ENCODE measurements around the gene GTF3A. TPM values are rescaled to one million over a fixed set of nuclear protein-coding genes. Genes with fewer than 3 reads are reported as not detected.
A peak's percentile ranks its signal among the peaks of the same experiment; 100 is the strongest.
"Not testable (repeated sequence)": the region's sequence is repeated elsewhere in the genome, so short reads cannot be mapped to it uniquely, and the experiment has no call there.

GTF3A gene
- 235 TPM for total RNA-seq
- long read RNA-seq, transcript GTF3A-202 (8 exons, 1,191 nt) = minor isoform, 7 of 164 reads
- long read RNA-seq, transcript GTF3A-201 (9 exons, 1,383 nt) = major isoform, 143 of 164 reads
- long read RNA-seq, partial matches to known transcripts = 4 of 164 reads
- long read RNA-seq, other reads (novel, unspliced or antisense) = 10 of 164 reads

DNA sequence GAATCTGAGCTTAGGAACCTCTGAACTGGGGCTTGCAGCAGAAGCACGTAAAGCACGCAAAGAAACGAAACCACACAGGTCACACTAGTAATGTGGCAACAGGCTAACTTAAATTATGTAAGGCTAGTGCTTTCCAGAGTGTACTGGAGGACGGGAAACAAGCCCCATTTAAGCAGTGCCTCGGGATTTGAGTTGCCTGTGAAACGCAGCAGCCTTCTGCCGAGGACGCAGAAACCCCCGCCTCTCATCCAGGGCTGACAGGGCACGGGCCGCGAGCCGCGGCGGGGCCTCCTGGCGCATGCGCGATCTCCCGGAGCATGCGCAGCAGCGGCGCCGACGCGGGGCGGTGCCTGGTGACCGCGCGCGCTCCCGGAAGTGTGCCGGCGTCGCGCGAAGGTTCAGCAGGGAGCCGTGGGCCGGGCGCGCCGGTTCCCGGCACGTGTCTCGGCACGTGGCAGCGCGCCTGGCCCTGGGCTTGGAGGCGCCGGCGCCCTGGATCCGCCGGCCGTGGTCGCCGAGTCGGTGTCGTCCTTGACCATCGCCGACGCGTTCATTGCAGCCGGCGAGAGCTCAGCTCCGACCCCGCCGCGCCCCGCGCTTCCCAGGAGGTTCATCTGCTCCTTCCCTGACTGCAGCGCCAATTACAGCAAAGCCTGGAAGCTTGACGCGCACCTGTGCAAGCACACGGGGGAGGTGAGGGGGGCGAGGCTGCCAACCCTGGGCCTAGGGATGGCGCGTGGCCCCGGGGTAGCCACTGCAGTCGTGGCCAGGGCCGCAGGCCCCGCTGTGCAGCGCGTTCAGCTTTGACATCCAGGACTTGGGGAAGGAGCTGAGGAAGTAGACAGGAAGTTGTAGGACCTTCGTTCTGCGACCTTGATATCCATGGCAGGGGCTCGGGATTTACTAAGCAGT is at the start of gene GTF3A:
Gene GTF3A (plus strand): TSS at position 374 of the 912 bp plus-strand sequence.
- ATAC-seq = peak; percentile 95
- DNase-seq (ENCODE audit: missing footprints) = peak; percentile 93
- intact Hi-C loops (cut with DNase I) = loop anchor here (1.0 to 10.0 kb wide), 3 partner anchors 26 to 200 kb away; partner anchors contain the start of genes LNX2, MTIF3 and POLR1D

- ATAC-seq = peak; percentile 90
- intact Hi-C loops (cut with DNase I) = loop anchor here (1.0 to 10.0 kb wide), 3 partner anchors 50 to 453 kb away; partner anchors contain the start of gene GTF3A
- peak; percentile 49 for DNase-seq (ENCODE audit: missing footprints)
Measured at GRCh38 chr13:27374650-27375049, 49.8 kb upstream of the GTF3A start.

- intact Hi-C loops (cut with DNase I) = loop anchor here (10.0 kb wide), 1 partner anchor 159 kb away; no protein-coding TSS in a partner anchor
- DNase-seq (ENCODE audit: missing footprints) (peak; percentile 63), ATAC-seq (peak; percentile 55)
Measured at GRCh38 chr13:27375686-27376326, 48.6 kb upstream of the GTF3A start.

DNA sequence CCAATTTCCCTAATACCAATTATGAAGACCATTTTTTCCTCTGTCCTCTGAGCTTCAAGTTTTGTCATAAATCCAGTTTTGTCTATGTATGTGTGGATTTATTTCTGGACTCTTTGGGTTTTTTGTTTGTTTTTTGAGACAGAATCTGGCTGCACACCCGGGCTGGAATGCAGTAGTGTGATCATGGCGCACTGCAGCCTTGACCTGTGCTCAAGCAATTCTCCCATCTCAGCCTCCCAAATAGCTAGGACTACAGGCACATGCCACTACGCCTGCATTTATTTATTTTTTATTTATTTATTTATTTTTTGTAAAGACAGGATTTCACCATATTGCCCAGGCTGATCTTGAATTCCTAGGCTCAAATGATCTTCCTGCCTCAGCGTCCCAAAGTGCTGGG is 45.3 kb upstream of the GTF3A start:
- ATAC-seq (no peak), DNase-seq (ENCODE audit: missing footprints) (no peak)
- intact Hi-C loops (cut with DNase I) = loop anchor here (10.0 kb wide), 1 partner anchor 156 kb away; no protein-coding TSS in a partner anchor

DNA sequence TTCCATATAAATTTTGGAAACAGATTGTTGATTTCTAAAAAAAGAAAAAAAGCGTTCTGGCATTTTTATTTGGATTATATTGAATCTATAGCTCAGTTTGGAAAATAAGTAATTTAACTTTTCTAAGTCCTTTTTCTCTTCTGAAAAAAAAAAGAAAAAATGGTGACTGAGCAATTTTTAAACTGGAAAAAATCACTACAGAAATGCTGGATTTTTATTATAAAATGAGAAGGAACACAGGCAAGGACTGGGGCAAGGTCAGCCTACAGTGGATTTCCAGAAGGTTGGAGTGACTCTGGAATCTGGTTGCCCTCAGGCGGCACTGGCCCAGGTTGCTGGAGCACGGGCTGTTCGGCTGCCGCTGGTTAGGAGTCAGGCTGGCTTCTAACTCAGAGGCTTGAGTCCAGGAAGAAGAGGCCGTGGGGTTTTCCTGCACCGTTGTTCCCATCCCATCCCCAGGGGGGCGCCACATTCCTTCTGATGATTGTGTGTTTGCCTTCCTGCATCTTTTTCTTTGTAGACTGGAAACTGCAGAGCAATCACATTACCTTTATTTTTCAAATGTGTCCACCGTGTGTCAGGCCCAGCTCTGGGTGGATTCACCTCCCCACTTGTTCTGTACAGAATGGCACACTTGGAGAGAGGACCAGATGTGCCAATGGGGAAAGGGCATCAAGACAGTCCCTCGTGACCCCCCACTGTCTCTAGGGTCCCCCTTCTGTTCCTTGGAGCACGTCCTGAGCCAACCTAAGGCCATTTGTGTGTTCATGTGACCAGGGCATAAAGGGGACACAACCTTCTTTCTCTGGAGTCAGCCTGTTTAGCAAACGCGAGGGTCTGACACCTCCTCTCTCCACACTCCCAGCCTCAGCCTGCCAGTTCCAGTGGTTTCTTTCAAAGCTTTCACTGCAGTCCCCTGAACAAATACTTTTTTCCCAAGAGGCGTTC is 44.5 kb upstream of the GTF3A start:
- no peak for ATAC-seq

GRCh38 chr13:27381601-27382000 is 42.8 kb upstream of the GTF3A start:
- intact Hi-C loops (cut with DNase I) = no loop called here
- DNase-seq (ENCODE audit: missing footprints) = no peak
- no peak for ATAC-seq

More for the DNA sequence above, 44.5 kb upstream of the GTF3A start:
- intact Hi-C loops (cut with DNase I) = loop anchor here (10.0 kb wide), 1 partner anchor 155 kb away; no protein-coding TSS in a partner anchor
- DNase-seq (ENCODE audit: missing footprints) = no peak

DNA sequence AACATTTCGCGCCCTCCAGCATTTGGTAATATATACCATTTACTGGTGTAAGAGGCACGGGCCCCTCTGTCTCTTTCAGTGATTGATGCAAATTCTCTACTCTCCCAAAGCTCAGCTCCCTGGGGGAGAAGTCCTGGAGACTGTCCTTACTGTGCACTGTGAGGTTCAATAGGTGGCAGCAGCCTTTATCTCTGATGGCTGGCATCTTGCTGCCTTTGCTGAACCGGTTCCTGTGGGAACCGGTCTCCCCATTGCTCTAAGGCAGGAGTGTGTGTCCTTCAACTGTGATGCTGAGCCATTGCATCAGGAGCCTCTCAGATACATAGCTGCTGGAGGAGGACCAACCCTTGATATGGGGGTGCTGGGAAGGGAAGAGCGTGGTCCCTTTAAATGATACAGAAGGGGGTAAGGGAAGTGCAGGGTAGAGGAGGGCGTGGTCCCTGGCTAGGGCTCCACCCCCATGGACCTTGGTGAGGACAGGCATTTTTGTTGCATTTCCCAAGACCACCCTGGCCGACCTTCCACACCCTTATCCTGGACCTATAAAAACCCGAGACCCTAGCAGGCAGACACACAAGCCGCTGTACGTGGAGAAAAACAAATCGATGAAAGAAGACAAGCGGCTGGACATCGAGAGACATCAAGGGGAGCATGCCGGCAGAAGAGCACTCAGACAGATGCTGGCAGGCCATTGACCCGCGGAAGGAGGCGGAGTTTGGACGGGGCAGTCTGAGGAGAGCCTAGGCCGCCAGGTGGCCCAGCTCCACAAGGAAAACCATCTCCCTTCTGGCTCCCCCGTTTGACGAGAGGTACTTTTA is 41.1 kb upstream of the GTF3A start:
- intact Hi-C loops (cut with DNase I) = no loop called here
- no peak for ATAC-seq

DNA sequence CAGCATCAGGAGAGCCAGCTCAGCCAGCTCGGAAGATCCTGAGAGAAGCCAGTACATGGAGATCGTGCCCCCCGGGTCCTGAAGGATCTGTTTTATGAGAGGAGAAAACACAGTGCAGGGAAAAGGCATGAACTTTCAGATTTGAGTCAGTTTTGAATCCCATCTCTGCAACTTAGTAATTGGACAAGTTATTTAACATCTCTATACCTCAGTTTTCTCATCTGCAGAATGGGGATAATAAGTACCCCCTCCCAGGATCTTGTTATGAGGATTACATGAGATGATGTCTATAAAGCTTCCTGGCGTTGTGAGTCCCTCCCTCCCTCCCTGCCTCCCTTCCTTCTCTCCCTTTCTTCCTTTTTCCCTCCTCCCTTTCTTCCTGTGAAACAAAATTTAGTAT is 40.1 kb upstream of the GTF3A start:
- ATAC-seq (no peak), DNase-seq (ENCODE audit: missing footprints) (no peak)
- intact Hi-C loops (cut with DNase I) = no loop called here

More for the DNA sequence above, 41.1 kb upstream of the GTF3A start:
- DNase-seq (ENCODE audit: missing footprints) = no peak

DNA sequence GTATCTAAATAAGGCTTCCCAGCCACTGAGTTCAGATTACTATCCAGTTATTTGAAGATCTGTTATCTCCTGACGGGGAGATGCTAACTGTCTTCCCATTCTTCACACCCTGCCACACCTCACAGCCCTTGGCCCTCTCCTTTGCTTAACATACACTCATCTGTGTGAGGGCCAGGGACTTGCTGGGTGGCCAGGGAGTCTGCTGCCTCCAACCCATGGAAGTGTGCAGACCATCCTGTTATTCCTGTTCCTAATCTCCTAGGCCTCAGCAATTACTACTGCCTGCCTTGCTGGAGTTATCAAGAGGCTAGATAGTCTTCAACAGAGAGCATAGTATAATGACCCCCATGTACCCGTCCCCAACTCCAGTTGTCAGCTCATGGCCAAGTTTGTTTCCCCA is 36.2 kb upstream of the GTF3A start:
- no peak for ATAC-seq
- intact Hi-C loops (cut with DNase I) = no loop called here
- no peak for DNase-seq (ENCODE audit: missing footprints)

- ATAC-seq (no peak), DNase-seq (ENCODE audit: missing footprints) (no peak)
- intact Hi-C loops (cut with DNase I) = no loop called here
Measured at GRCh38 chr13:27389891-27390290, 34.5 kb upstream of the GTF3A start.

DNA sequence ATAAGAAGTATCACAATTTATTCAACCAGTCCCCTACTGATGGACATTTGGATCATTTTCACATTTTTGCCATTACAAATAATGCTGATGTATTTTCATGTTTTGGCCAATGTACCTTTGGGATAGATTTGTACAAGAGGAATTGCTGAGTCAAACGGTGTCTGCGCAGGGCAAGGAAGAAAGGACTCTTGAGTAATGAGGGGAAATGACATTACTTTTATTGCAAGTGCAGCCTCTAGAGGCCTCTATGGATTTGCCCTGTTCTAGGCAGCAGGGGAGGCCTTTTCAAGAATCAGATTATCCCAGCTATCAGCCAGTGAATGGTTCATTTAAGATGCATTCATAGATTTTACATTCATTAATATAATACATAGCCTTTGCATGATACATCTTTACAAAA is 32.9 kb upstream of the GTF3A start:
- intact Hi-C loops (cut with DNase I) = no loop called here
- no peak for ATAC-seq
- DNase-seq (ENCODE audit: missing footprints) = no peak

DNA sequence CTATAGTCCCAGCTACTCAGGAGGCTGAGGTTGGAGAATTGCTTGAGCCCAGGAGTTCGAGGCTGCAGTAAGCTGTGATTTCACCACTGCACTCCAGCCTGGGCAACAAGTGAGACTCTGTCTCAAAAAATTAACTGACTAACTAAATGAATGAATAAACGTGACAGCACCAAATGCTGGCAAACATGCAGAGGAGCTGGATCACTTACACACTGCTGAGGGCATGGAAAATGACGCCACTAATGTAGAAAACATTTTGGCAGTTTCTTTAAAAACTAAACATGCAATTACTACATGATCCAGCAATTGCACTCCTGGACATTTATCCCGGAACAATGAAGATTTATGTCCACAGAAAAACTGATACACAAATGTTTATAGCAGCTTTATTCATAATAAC is 31.3 kb upstream of the GTF3A start:
- no peak for DNase-seq (ENCODE audit: missing footprints)
- ATAC-seq = no peak
- intact Hi-C loops (cut with DNase I) = no loop called here

DNA sequence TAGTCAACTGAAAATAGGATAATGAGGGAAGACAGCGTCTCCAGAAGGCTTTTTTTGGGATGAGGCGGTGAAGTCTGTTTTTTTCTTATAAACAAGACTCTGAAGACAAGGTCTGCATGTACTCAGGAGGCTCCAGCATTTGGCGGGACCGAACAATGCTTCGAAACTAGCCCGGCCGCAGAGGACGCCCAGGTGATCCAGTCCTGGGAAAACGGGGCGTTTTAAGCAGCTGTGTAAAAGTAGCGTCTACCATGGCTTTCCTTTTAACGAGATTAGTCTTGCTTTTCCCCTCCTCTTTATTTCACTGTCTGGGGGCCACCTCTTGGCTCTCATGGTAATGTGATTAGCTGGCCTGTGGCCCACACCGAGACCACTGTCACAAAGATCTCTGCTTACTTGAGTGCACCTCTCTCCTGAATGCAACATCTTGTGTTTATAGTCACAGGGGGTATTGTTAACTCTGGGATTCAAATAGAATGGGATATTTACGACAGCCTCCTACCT is 29.4 kb upstream of the GTF3A start:
- intact Hi-C loops (cut with DNase I) = no loop called here
- no peak for ATAC-seq

DNA sequence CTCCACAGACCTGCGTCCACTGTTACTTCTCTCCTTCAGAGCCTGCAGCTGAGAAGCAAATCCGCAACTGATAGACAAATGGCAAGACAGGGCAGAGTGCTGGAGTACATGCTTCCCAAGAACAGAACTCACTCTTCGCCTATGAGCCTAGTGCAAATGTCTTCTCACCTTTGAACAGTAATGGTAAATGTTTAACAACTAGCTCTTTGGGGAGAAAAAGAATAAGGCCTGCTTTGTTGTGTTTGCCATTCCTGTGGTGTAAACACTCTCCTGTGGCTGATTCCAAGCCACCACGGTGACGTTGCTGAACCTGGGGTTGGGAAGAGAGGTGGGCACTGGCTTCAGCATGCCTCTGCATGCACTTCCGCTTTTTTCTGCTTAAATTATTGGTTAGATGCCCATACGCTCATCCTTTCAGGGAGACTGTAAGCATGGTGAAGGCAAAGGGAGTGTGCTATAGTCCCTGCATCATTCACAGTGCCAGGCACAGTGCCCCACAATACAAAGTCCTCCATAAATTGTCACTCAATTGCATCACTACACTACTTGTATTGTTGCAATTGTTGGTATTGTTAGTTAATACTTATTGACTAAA is 28.1 kb upstream of the GTF3A start:
- intact Hi-C loops (cut with DNase I) = no loop called here
- no peak for DNase-seq (ENCODE audit: missing footprints)
- ATAC-seq = no peak

More for the DNA sequence above, 29.4 kb upstream of the GTF3A start:
- DNase-seq (ENCODE audit: missing footprints) = no peak

GRCh38 chr13:27398360-27398759 is 26.1 kb upstream of the GTF3A start:
- intact Hi-C loops (cut with DNase I) = no loop called here
- ATAC-seq = no peak
- DNase-seq (ENCODE audit: missing footprints) = no peak

DNA sequence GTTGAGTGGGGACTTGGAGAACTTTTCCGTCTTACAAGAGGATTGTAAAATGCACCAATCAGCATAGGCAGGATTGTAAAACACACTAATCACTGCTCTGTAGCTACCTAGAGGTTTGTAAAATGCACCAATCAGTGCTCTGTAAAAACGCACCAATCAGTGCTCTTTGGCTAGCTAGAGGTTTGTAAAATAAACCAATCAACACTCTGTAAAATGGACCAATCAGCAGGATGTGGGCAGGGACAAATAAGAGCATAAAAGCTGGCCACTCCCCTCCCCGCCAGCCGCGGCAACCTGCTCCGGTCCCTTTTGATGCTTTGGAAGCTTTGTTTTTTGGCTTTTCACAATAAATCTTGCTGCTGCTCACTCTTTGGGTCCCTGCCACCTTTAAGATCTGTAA is 24.0 kb upstream of the GTF3A start:
- intact Hi-C loops (cut with DNase I) = loop anchor here (10.0 kb wide), 1 partner anchor 314 kb away; no protein-coding TSS in a partner anchor

GRCh38 chr13:27401210-27401609 is 23.2 kb upstream of the GTF3A start:
- no peak for DNase-seq (ENCODE audit: missing footprints)
- no peak for ATAC-seq
- intact Hi-C loops (cut with DNase I) = loop anchor here (10.0 kb wide), 1 partner anchor 314 kb away; no protein-coding TSS in a partner anchor

More for the DNA sequence above, 24.0 kb upstream of the GTF3A start:
- not testable (repeated sequence) for ATAC-seq; DNase-seq (ENCODE audit: missing footprints)

All from Right ventricle myocardium inferior (tissue), 1 donor.